Measurements from ENCODE around the gene NHSL2.

GRCh38 chrX:72041871-72042851, 131.5 kb downstream of the NHSL2 start:
- no peak for TF ChIP-seq CTCF (IDR thresholded peaks at IDR 0.05)
- no peak for TF ChIP-seq POLR2A (IDR thresholded peaks at IDR 0.05)

Data from thyroid gland (tissue), 4 donors.